K562 (cell line): Measurements from ENCODE around the gene ARFGEF3. TPM values are rescaled to one million over a fixed set of nuclear protein-coding genes. Genes with fewer than 3 reads are reported as not detected.

Experiments
- polyA plus RNA-seq, 8 experiments: library from polyadenylated mRNA; depleted of rRNA in 4 of 8; stranded (reverse) in 5 of 8; unstranded in 3 of 8; fragments of >200 nt; fragmentation: Nextera tagmentation in 2 of 8; fragmentation: Illumina TruSeq in 1 of 8; extraction: Ambion mirVana in 2 of 8; extraction: Trizol in 1 of 8; gene quantifications; 2 replicates each; pipeline versions ENCODE4 v1.2.1 to v1.2.3, GENCODE V29; 2011 to 2014; ENCODE audit warnings: inconsistent platforms in 1 of 8, missing spikeins in 1 of 8
- small RNA-seq: library from RNA; depleted of rRNA; stranded (forward); fragments of <200 nt; gene quantifications from one replicate; pipeline ENCODE3, GENCODE V24; 2014
- total RNA-seq, 7 experiments: library from RNA; depleted of rRNA in 6 of 7; stranded (reverse); fragments of >200 nt in 6 of 7; fragmentation: Illumina TruSeq in 2 of 7; extraction: Trizol in 2 of 7; gene quantifications; 2 replicates each; pipeline versions ENCODE4 v1.2.1 to v1.2.3, GENCODE V29; 2011 to 2021; ENCODE audit warnings: low replicate concordance in 1 of 7

Gene ARFGEF3
- total and polyA plus RNA-seq, 9 of the 15 experiments (the other 6 are each of a cell fraction or from before 2014, with no cell fraction given), result under 0.01 to 0.02 TPM; not detected in 7

Small RNAs within 50 kb of the gene (small RNA-seq; reads per million reads assigned to genes)
- not detected for gene AL031003.1

Other genes starting within 250 kb of the ARFGEF3 start
- gene PERP, start 54.5 kb upstream of the ARFGEF3 start, total RNA-seq (2014; rRNA removed), result 0.04 and 0.05 TPM in 2 replicates
- 0.04 and 0.06 TPM in 2 replicates for gene PERP, start 54.5 kb upstream of the ARFGEF3 start, total RNA-seq (2014; rRNA removed; fragmentation: Illumina TruSeq; extraction: Trizol)
- gene PERP, start 54.5 kb upstream of the ARFGEF3 start, total RNA-seq (2015; rRNA removed; fragmentation: Illumina TruSeq; extraction: Trizol), result 0.04 TPM in 2 replicates
- gene PERP, start 54.5 kb upstream of the ARFGEF3 start, total RNA-seq (2021), result 0.27 and 0.34 TPM in 2 replicates
- gene PERP, start 54.5 kb upstream of the ARFGEF3 start, polyA plus RNA-seq (2011; rRNA removed), result 0.11 and 0.12 TPM in 2 replicates
- 0.03 and 0.07 TPM in 2 replicates for gene PERP, start 54.5 kb upstream of the ARFGEF3 start, polyA plus RNA-seq (2014; fragmentation: Illumina TruSeq; extraction: Trizol)
- gene PERP, start 54.5 kb upstream of the ARFGEF3 start, polyA plus RNA-seq (2014; fragmentation: Nextera tagmentation; extraction: Ambion mirVana), result under 1 TPM in 1 of 2 experiments, not detected in 1; 0.01 TPM
- gene PERP, start 54.5 kb upstream of the ARFGEF3 start, polyA plus RNA-seq (2014; rRNA removed), result 0.07 TPM in 1 of 2 replicates, not detected in the other
- not detected in 2 replicates for gene PBOV1, start 56.6 kb downstream of the ARFGEF3 start, total RNA-seq (2014; rRNA removed)
- gene PBOV1, start 56.6 kb downstream of the ARFGEF3 start, total RNA-seq (2014; rRNA removed; fragmentation: Illumina TruSeq; extraction: Trizol), result not detected in 2 replicates
- not detected in 2 replicates for gene PBOV1, start 56.6 kb downstream of the ARFGEF3 start, total RNA-seq (2015; rRNA removed; fragmentation: Illumina TruSeq; extraction: Trizol)
- gene PBOV1, start 56.6 kb downstream of the ARFGEF3 start, total RNA-seq (2021), result not detected in 2 replicates
- not detected in 2 replicates for gene PBOV1, start 56.6 kb downstream of the ARFGEF3 start, polyA plus RNA-seq (2011; rRNA removed)
- gene PBOV1, start 56.6 kb downstream of the ARFGEF3 start, polyA plus RNA-seq (2014; fragmentation: Illumina TruSeq; extraction: Trizol), result not detected in 2 replicates
- not detected for gene PBOV1, start 56.6 kb downstream of the ARFGEF3 start, polyA plus RNA-seq (2014; fragmentation: Nextera tagmentation; extraction: Ambion mirVana)
- gene PBOV1, start 56.6 kb downstream of the ARFGEF3 start, polyA plus RNA-seq (2014; rRNA removed), result not detected in 2 replicates
- not detected in 2 replicates for gene SMIM28, start 216.0 kb downstream of the ARFGEF3 start, total RNA-seq (2014; rRNA removed)
- gene SMIM28, start 216.0 kb downstream of the ARFGEF3 start, total RNA-seq (2014; rRNA removed; fragmentation: Illumina TruSeq; extraction: Trizol), result not detected in 2 replicates
- not detected in 2 replicates for gene SMIM28, start 216.0 kb downstream of the ARFGEF3 start, total RNA-seq (2015; rRNA removed; fragmentation: Illumina TruSeq; extraction: Trizol)
- gene SMIM28, start 216.0 kb downstream of the ARFGEF3 start, total RNA-seq (2021), result not detected in 2 replicates
- gene SMIM28, start 216.0 kb downstream of the ARFGEF3 start, polyA plus RNA-seq (2011; rRNA removed), result not detected in 2 replicates
- not detected in 2 replicates for gene SMIM28, start 216.0 kb downstream of the ARFGEF3 start, polyA plus RNA-seq (2014; fragmentation: Illumina TruSeq; extraction: Trizol)
- gene SMIM28, start 216.0 kb downstream of the ARFGEF3 start, polyA plus RNA-seq (2014; fragmentation: Nextera tagmentation; extraction: Ambion mirVana), result not detected
- gene SMIM28, start 216.0 kb downstream of the ARFGEF3 start, polyA plus RNA-seq (2014; rRNA removed), result not detected in 2 replicates
- gene HEBP2, start 242.3 kb downstream of the ARFGEF3 start, total RNA-seq (2014; rRNA removed), result 62.9 and 64.7 TPM in 2 replicates
- 38.8 and 40.8 TPM in 2 replicates for gene HEBP2, start 242.3 kb downstream of the ARFGEF3 start, total RNA-seq (2014; rRNA removed; fragmentation: Illumina TruSeq; extraction: Trizol)
- 17.0 and 17.9 TPM in 2 replicates for gene HEBP2, start 242.3 kb downstream of the ARFGEF3 start, total RNA-seq (2015; rRNA removed; fragmentation: Illumina TruSeq; extraction: Trizol)
- 63.7 and 64.7 TPM in 2 replicates for gene HEBP2, start 242.3 kb downstream of the ARFGEF3 start, total RNA-seq (2021)
- 30.9 and 36.9 TPM in 2 replicates for gene HEBP2, start 242.3 kb downstream of the ARFGEF3 start, polyA plus RNA-seq (2011; rRNA removed)
- 11.6 and 12.4 TPM in 2 replicates for gene HEBP2, start 242.3 kb downstream of the ARFGEF3 start, polyA plus RNA-seq (2014; fragmentation: Illumina TruSeq; extraction: Trizol)
- gene HEBP2, start 242.3 kb downstream of the ARFGEF3 start, polyA plus RNA-seq (2014; fragmentation: Nextera tagmentation; extraction: Ambion mirVana), result 10 to 100 TPM in 1 of 2 experiments, 1 to 10 TPM in 1; 8.5 to 14.5 TPM
- gene HEBP2, start 242.3 kb downstream of the ARFGEF3 start, polyA plus RNA-seq (2014; rRNA removed), result 45.4 and 46.6 TPM in 2 replicates